GM23338 (cell line): ENCODE data around the gene OR2AE1. TPM values are rescaled to one million over a fixed set of nuclear protein-coding genes. Genes with fewer than 3 reads are reported as not detected.

Source experiments
- ATAC-seq: fragments of 200-7000 bp; cut with Tn5 transposase; 3 replicates; pipeline ENCODE4 v1.9.1; 2020
- DNase-seq: peaks from one replicate; pipeline ENCODE4 v3.0.0-alpha.2; 2015; ENCODE audit warnings: low spot score
- H2AFZ ChIP-seq: fragments of 200-600 bp; sonication (generic); 2 replicates; pipeline ENCODE4 v1.8.0; 2016; ENCODE audit warnings: antibody characterized with exemption, mild to moderate bottlenecking, moderate library complexity
- H3F3A ChIP-seq: fragments of 200-600 bp; sonication (generic); replicated peaks from 2 replicates; pipeline ENCODE4 v1.8.0; 2017; ENCODE audit warnings: antibody characterized with exemption, mixed run types, low read depth
- H3K27ac ChIP-seq: fragments of 200-600 bp; sonication (generic); 2 replicates; pipeline ENCODE4 v1.6.1; 2016; ENCODE audit warnings: low read depth
- H3K27me3 ChIP-seq: fragments of 200-600 bp; sonication (generic); 2 replicates; pipeline ENCODE4 v1.8.0; 2016; ENCODE audit warnings: mild to moderate bottlenecking, mixed run types, moderate library complexity; ENCODE audit not compliant: insufficient read depth
- H3K36me3 ChIP-seq: fragments of 200-600 bp; sonication (generic); 2 replicates; pipeline ENCODE4 v1.8.0; 2016; ENCODE audit warnings: mild to moderate bottlenecking; ENCODE audit not compliant: insufficient read depth
- H3K4me1 ChIP-seq: fragments of 200-600 bp; sonication (generic); 2 replicates; pipeline ENCODE4 v1.8.0; 2016; ENCODE audit warnings: mild to moderate bottlenecking, moderate library complexity; ENCODE audit not compliant: insufficient read depth
- H3K4me2 ChIP-seq: fragments of 200-600 bp; sonication (generic); 2 replicates; pipeline ENCODE4 v1.7.1; 2017; ENCODE audit warnings: mixed run types
- H3K4me3 ChIP-seq: fragments of 200-600 bp; sonication (generic); 2 replicates; pipeline ENCODE4 v1.6.1; 2016; ENCODE audit warnings: mixed run types
- H3K79me2 ChIP-seq: fragments of 200-600 bp; sonication (generic); replicated peaks from 2 replicates; pipeline ENCODE4 v1.8.0; 2017; ENCODE audit warnings: mild to moderate bottlenecking; ENCODE audit not compliant: insufficient read depth
- H3K9me2 ChIP-seq: fragments of 200-600 bp; sonication (generic); 2 replicates; pipeline ENCODE4 v1.8.0; 2017; ENCODE audit not compliant: insufficient read depth
- H4K20me1 ChIP-seq: fragments of 200-600 bp; sonication (generic); replicated peaks from 2 replicates; pipeline ENCODE4 v1.8.0; 2017; ENCODE audit warnings: mild to moderate bottlenecking; ENCODE audit not compliant: insufficient read depth
- H3K27ac Mint-ChIP-seq: 2 replicates; pipeline ENCODE4 v1.8.0; 2020; ENCODE audit warnings: inconsistent platforms, mild to moderate bottlenecking, moderate library complexity, mixed read lengths
- H3K27me3 Mint-ChIP-seq: 3 replicates; pipeline ENCODE4 v1.8.0; 2022; ENCODE audit warnings: low read depth, mild to moderate bottlenecking, moderate library complexity, mixed read lengths, inconsistent platforms; ENCODE audit not compliant: insufficient read depth, poor library complexity
- H3K36me3 Mint-ChIP-seq: 3 replicates; pipeline ENCODE4 v1.8.0; 2021; ENCODE audit warnings: low read depth, mild to moderate bottlenecking, inconsistent platforms, moderate library complexity, mixed read lengths
- H3K4me1 Mint-ChIP-seq: 3 replicates; pipeline ENCODE4 v1.8.0; 2020; ENCODE audit warnings: mild to moderate bottlenecking, inconsistent platforms, mixed read lengths
- H3K4me3 Mint-ChIP-seq: 3 replicates; pipeline ENCODE4 v1.8.0; 2021; ENCODE audit warnings: moderate library complexity, mild to moderate bottlenecking, inconsistent platforms, mixed read lengths
- H3K9me3 Mint-ChIP-seq: 3 replicates; pipeline ENCODE4 v1.8.0; 2020; ENCODE audit warnings: moderate library complexity, mild to moderate bottlenecking, inconsistent platforms, mixed read lengths
- CREB1 ChIP-seq: fragments of 250-450 bp; sonication (Bioruptor Pico); IDR thresholded peaks from 2 replicates; pipeline ENCODE4 v1.5.0; 2020; ENCODE audit warnings: low read depth, mild to moderate bottlenecking, moderate library complexity
- EZH2 ChIP-seq: fragments of 200-600 bp; sonication (generic); IDR thresholded peaks from one replicate; pipeline ENCODE4 v1.8.0; 2017; ENCODE audit warnings: antibody characterized with exemption, mild to moderate bottlenecking, low read depth; ENCODE audit not compliant: unreplicated experiment
- EZH2phosphoT487 ChIP-seq: fragments of 200-600 bp; sonication (generic); IDR thresholded peaks from one replicate; pipeline ENCODE4 v1.8.1; 2018; ENCODE audit warnings: antibody characterized with exemption; ENCODE audit not compliant: unreplicated experiment
- JUNB ChIP-seq: IDR thresholded peaks from one replicate; pipeline ENCODE4 v1.6.1; 2016; ENCODE audit warnings: antibody characterized with exemption; ENCODE audit not compliant: unreplicated experiment
- NANOG ChIP-seq: IDR thresholded peaks from 2 replicates; pipeline ENCODE4 v1.6.1; 2016; ENCODE audit warnings: antibody characterized with exemption, borderline replicate concordance
- POLR2AphosphoS5 ChIP-seq: IDR thresholded peaks from 2 replicates; pipeline ENCODE4 v1.6.1; 2016; ENCODE audit warnings: antibody characterized with exemption, low read depth
- ZNF114 ChIP-seq: fragments of 250-450 bp; sonication (Bioruptor Pico); IDR thresholded peaks from 2 replicates; pipeline ENCODE4 v1.5.0; 2020; ENCODE audit warnings: mild to moderate bottlenecking, moderate library complexity
- polyA plus RNA-seq: library from polyadenylated mRNA; unstranded; fragments of >200 nt; fragmentation: Nextera tagmentation; extraction: Ambion mirVana; gene quantifications from 2 replicates; pipeline ENCODE4 v1.2.1, GENCODE V29; 2016
- total RNA-seq: library from RNA; depleted of rRNA; stranded (reverse); fragments of >200 nt; shearing (Covaris generic); gene quantifications from 2 replicates; pipeline ENCODE4 v1.2.3, GENCODE V29; 2014
- TF ChIP-seq, protein P1 (sequence below): fragments of 250-450 bp; sonication (Bioruptor Pico); IDR thresholded peaks from 2 replicates; pipeline ENCODE4 v1.5.0; 2020; ENCODE audit warnings: mild to moderate bottlenecking, moderate library complexity
- TF ChIP-seq, protein P2 (sequence below): IDR thresholded peaks from 2 replicates; pipeline ENCODE4 v1.6.1; 2016; ENCODE audit warnings: antibody characterized with exemption
- TF ChIP-seq, protein P3 (sequence below), 2 experiments: fragments of 200-600 bp in 1 of 2; sonication (generic) in 1 of 2; conservative IDR thresholded peaks; 2 replicates each; pipeline versions ENCODE4 v1.5.1 to v1.6.1; 2016 to 2017; ENCODE audit warnings: antibody characterized with exemption in 2 of 2, low read depth in 2 of 2, mild to moderate bottlenecking in 2 of 2, moderate library complexity in 1 of 2

The OR2AE1 gene
- total and polyA plus RNA-seq, 2 experiments from 2014 or later = not detected

DNA sequence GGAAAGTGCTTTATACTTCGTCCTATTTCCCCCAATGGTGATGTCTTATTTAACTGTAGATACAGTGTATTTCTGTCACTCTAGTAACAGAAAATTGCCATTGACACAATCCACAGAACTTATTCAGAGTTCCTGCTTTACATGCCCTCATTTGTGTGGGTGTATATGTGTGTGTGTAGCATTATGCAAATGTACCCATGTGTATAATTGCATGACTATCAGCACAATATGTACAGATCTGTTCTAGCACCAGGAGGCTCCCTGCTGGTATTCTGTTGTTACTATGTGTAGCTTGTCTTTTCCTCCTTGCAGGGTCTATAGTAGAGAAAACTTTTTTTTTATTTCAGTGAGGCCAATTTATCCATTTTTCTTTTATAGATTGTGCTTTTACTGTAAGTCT is 32.5 kb downstream of the OR2AE1 start:
- ATAC-seq = no peak

DNA sequence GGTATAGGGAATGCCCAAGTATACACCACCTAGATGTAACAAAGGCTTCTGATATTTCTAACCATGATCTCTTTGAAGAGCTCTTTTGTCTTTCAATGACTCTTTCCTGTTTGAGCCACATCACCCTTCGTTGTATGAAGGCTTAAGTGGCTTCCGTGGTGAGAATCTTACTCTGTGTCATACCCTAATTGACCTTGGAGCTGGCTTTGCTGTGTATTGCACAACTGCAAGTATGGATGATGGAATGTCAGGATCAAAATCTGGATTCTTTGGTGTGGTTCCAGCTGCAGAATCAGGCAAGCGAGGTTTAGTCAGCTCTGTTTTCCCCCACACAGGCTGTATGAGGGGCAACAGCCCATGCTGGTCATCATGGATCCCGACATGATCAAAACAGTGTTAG is 33.0 kb downstream of the OR2AE1 start:
- no peaks in the 10 kb centered on the region for H3K79me2 ChIP-seq
- ATAC-seq (no peak), DNase-seq (no peak)
- no peak overlapping the region for H3K4me3 ChIP-seq
- peaks cover 48% of the 10 kb centered on the region for H3K4me1 ChIP-seq
- H3K36me3 ChIP-seq = no peaks in the 10 kb centered on the region
- peaks cover 8% of the 10 kb centered on the region for H3K27me3 Mint-ChIP-seq
- H3K4me3 Mint-ChIP-seq = no peak overlapping the region
- no peak overlapping the region for H3K4me2 ChIP-seq
- H3K9me3 Mint-ChIP-seq = no peaks in the 10 kb centered on the region
- H3K4me1 Mint-ChIP-seq = peaks cover 47% of the 10 kb centered on the region
- no peak overlapping the region for H3K27ac Mint-ChIP-seq
- H3K27me3 ChIP-seq = no peaks in the 10 kb centered on the region
- H2AFZ ChIP-seq = no peak overlapping the region
- no peaks in the 10 kb centered on the region for H3K36me3 Mint-ChIP-seq
- H3F3A ChIP-seq = no peaks in the 10 kb centered on the region
- no peaks in the 10 kb centered on the region for H4K20me1 ChIP-seq
- H3K9me2 ChIP-seq = no peaks in the 10 kb centered on the region
- no peak overlapping the region for H3K27ac ChIP-seq
- TF ChIP-seq EZH2 (no peak), POLR2AphosphoS5 (no peak), ZNF114 (CRISPR knock-in tag) (no peak), NANOG (no peak), CREB1 (CRISPR knock-in tag) (no peak), EZH2phosphoT487 (no peak), JUNB (no peak)
- TF ChIP-seq, protein P1, sequence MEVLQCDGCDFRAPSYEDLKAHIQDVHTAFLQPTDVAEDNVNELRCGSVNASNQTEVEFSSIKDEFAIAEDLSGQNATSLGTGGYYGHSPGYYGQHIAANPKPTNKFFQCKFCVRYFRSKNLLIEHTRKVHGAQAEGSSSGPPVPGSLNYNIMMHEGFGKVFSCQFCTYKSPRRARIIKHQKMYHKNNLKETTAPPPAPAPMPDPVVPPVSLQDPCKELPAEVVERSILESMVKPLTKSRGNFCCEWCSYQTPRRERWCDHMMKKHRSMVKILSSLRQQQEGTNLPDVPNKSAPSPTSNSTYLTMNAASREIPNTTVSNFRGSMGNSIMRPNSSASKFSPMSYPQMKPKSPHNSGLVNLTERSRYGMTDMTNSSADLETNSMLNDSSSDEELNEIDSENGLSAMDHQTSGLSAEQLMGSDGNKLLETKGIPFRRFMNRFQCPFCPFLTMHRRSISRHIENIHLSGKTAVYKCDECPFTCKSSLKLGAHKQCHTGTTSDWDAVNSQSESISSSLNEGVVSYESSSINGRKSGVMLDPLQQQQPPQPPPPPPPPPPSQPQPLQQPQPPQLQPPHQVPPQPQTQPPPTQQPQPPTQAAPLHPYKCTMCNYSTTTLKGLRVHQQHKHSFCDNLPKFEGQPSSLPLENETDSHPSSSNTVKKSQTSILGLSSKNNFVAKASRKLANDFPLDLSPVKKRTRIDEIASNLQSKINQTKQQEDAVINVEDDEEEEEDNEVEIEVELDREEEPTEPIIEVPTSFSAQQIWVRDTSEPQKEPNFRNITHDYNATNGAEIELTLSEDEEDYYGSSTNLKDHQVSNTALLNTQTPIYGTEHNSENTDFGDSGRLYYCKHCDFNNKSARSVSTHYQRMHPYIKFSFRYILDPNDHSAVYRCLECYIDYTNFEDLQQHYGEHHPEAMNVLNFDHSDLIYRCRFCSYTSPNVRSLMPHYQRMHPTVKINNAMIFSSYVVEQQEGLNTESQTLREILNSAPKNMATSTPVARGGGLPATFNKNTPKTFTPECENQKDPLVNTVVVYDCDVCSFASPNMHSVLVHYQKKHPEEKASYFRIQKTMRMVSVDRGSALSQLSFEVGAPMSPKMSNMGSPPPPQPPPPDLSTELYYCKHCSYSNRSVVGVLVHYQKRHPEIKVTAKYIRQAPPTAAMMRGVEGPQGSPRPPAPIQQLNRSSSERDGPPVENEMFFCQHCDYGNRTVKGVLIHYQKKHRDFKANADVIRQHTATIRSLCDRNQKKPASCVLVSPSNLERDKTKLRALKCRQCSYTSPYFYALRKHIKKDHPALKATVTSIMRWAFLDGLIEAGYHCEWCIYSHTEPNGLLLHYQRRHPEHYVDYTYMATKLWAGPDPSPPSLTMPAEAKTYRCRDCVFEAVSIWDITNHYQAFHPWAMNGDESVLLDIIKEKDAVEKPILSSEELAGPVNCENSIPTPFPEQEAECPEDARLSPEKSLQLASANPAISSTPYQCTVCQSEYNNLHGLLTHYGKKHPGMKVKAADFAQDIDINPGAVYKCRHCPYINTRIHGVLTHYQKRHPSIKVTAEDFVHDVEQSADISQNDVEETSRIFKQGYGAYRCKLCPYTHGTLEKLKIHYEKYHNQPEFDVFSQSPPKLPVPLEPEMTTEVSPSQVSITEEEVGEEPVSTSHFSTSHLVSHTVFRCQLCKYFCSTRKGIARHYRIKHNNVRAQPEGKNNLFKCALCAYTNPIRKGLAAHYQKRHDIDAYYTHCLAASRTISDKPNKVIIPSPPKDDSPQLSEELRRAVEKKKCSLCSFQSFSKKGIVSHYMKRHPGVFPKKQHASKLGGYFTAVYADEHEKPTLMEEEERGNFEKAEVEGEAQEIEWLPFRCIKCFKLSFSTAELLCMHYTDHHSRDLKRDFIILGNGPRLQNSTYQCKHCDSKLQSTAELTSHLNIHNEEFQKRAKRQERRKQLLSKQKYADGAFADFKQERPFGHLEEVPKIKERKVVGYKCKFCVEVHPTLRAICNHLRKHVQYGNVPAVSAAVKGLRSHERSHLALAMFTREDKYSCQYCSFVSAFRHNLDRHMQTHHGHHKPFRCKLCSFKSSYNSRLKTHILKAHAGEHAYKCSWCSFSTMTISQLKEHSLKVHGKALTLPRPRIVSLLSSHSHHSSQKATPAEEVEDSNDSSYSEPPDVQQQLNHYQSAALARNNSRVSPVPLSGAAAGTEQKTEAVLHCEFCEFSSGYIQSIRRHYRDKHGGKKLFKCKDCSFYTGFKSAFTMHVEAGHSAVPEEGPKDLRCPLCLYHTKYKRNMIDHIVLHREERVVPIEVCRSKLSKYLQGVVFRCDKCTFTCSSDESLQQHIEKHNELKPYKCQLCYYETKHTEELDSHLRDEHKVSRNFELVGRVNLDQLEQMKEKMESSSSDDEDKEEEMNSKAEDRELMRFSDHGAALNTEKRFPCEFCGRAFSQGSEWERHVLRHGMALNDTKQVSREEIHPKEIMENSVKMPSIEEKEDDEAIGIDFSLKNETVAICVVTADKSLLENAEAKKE (CRISPR knock-in tag) = no peak
- TF ChIP-seq, protein P2, sequence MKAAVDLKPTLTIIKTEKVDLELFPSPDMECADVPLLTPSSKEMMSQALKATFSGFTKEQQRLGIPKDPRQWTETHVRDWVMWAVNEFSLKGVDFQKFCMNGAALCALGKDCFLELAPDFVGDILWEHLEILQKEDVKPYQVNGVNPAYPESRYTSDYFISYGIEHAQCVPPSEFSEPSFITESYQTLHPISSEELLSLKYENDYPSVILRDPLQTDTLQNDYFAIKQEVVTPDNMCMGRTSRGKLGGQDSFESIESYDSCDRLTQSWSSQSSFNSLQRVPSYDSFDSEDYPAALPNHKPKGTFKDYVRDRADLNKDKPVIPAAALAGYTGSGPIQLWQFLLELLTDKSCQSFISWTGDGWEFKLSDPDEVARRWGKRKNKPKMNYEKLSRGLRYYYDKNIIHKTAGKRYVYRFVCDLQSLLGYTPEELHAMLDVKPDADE = no peak
- TF ChIP-seq, protein P3, sequence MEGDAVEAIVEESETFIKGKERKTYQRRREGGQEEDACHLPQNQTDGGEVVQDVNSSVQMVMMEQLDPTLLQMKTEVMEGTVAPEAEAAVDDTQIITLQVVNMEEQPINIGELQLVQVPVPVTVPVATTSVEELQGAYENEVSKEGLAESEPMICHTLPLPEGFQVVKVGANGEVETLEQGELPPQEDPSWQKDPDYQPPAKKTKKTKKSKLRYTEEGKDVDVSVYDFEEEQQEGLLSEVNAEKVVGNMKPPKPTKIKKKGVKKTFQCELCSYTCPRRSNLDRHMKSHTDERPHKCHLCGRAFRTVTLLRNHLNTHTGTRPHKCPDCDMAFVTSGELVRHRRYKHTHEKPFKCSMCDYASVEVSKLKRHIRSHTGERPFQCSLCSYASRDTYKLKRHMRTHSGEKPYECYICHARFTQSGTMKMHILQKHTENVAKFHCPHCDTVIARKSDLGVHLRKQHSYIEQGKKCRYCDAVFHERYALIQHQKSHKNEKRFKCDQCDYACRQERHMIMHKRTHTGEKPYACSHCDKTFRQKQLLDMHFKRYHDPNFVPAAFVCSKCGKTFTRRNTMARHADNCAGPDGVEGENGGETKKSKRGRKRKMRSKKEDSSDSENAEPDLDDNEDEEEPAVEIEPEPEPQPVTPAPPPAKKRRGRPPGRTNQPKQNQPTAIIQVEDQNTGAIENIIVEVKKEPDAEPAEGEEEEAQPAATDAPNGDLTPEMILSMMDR (conservative IDR thresholded peaks at IDR 0.05; ENCODE audit: low read depth in 2 of 2) = no peak

More for the DNA sequence above, 32.5 kb downstream of the OR2AE1 start:
- Histone ChIP-seq H3K79me2 (no peaks in the 10 kb centered on the region), H3F3A (no peaks in the 10 kb centered on the region), H3K4me3 (no peak overlapping the region), H3K36me3 (no peaks in the 10 kb centered on the region), H3K4me1 (peaks cover 43% of the 10 kb centered on the region), H3K27ac (no peak overlapping the region), H3K27me3 (no peaks in the 10 kb centered on the region), H3K9me2 (no peaks in the 10 kb centered on the region), H2AFZ (no peak overlapping the region), H4K20me1 (no peaks in the 10 kb centered on the region), H3K4me2 (no peak overlapping the region)
- Mint-ChIP-seq H3K4me1 (peaks cover 41% of the 10 kb centered on the region), H3K27ac (no peak overlapping the region), H3K27me3 (peaks cover 8% of the 10 kb centered on the region), H3K4me3 (no peak overlapping the region), H3K9me3 (no peaks in the 10 kb centered on the region), H3K36me3 (no peaks in the 10 kb centered on the region)
- no peak for DNase-seq
- no peak for TF ChIP-seq EZH2
